T-helper 2 cell treated with Interferon-gamma antibody and Interleukin-4, amounts not matched to agents 100 ng/mL and 5 ng/mL, for 36 hours (primary cell): Measurements from ENCODE around the gene CNPY1. TPM values are rescaled to one million over a fixed set of nuclear protein-coding genes. Genes with fewer than 3 reads are reported as not detected.
"Not testable (repeated sequence)": the region's sequence is repeated elsewhere in the genome, so short reads cannot be mapped to it uniquely, and the experiment has no call there.

Experiments used
- intact Hi-C: fragments of 100-400 bp; cut with micrococcal nuclease; formaldehyde crosslinking; loops from one replicate; pipeline ENCODE4 v1.15.1; 2023
- total RNA-seq: library from RNA; stranded (reverse); gene quantifications from 2 replicates; pipeline ENCODE4 v1.2.3, GENCODE V29; 2022

The CNPY1 gene
- total RNA-seq, 1 donor from 2014 or later, result not detected

- intact Hi-C loops, result loop anchor here (5.0 kb wide), 2 partner anchors 67 to 157 kb away; no protein-coding TSS in a partner anchor
Observed at GRCh38 chr7:155533827-155534690, 12.3 kb downstream of the CNPY1 start.

- intact Hi-C loops, result loop anchor here (5.0 kb wide), 2 partner anchors 66 to 156 kb away; no protein-coding TSS in a partner anchor
Observed at GRCh38 chr7:155533120-155533826, 13.1 kb downstream of the CNPY1 start.

GRCh38 chr7:155532792-155533119, 13.6 kb downstream of the CNPY1 start:
- intact Hi-C loops, result loop anchor here (1.0 to 5.0 kb wide), 3 partner anchors 20 to 155 kb away; no protein-coding TSS in a partner anchor

- intact Hi-C loops, result loop anchor here (1.0 to 5.0 kb wide), 3 partner anchors 19 to 154 kb away; no protein-coding TSS in a partner anchor
Observed at GRCh38 chr7:155531681-155532080, 14.7 kb downstream of the CNPY1 start.

GRCh38 chr7:155530601-155531000, 15.8 kb downstream of the CNPY1 start:
- intact Hi-C loops, result loop anchor here (5.0 kb wide), 2 partner anchors 63 to 153 kb away; no protein-coding TSS in a partner anchor

- intact Hi-C loops, result loop anchor here (5.0 to 10.0 kb wide), 3 partner anchors 63 to 605 kb away; no protein-coding TSS in a partner anchor
Observed at GRCh38 chr7:155529845-155530244, 16.5 kb downstream of the CNPY1 start.

GRCh38 chr7:155529346-155529745, 17.0 kb downstream of the CNPY1 start:
- intact Hi-C loops, result loop anchor here (10.0 kb wide), 1 partner anchor 605 kb away; no protein-coding TSS in a partner anchor

- intact Hi-C loops, result loop anchor here (10.0 kb wide), 1 partner anchor 603 kb away; no protein-coding TSS in a partner anchor
Observed at GRCh38 chr7:155527664-155528063, 18.7 kb downstream of the CNPY1 start.

- intact Hi-C loops, result loop anchor here (10.0 kb wide), 1 partner anchor 601 kb away; no protein-coding TSS in a partner anchor
Observed at GRCh38 chr7:155526225-155526624, 20.1 kb downstream of the CNPY1 start.

GRCh38 chr7:155524018-155524556, 22.3 kb downstream of the CNPY1 start:
- intact Hi-C loops, result loop anchor here (10.0 kb wide), 1 partner anchor 599 kb away; no protein-coding TSS in a partner anchor

GRCh38 chr7:155523168-155523675, 23.1 kb downstream of the CNPY1 start:
- intact Hi-C loops, result loop anchor here (10.0 kb wide), 1 partner anchor 598 kb away; no protein-coding TSS in a partner anchor

GRCh38 chr7:155521743-155522398, 24.5 kb downstream of the CNPY1 start:
- intact Hi-C loops, result loop anchor here (10.0 kb wide), 1 partner anchor 597 kb away; no protein-coding TSS in a partner anchor

- intact Hi-C loops, result loop anchor here (10.0 kb wide), 1 partner anchor 596 kb away; no protein-coding TSS in a partner anchor
Observed at GRCh38 chr7:155521007-155521742, 25.2 kb downstream of the CNPY1 start.

GRCh38 chr7:155520114-155520513, 26.2 kb downstream of the CNPY1 start:
- intact Hi-C loops, result loop anchor here (10.0 kb wide), 1 partner anchor 595 kb away; no protein-coding TSS in a partner anchor

- intact Hi-C loops, result not testable (repeated sequence)
Observed at GRCh38 chr7:155519358-155519757, 27.0 kb downstream of the CNPY1 start.

- intact Hi-C loops, result no loop called here
Observed at GRCh38 chr7:155518633-155519032, 27.7 kb downstream of the CNPY1 start.

- intact Hi-C loops, result no loop called here
Observed at GRCh38 chr7:155517969-155518368, 28.4 kb downstream of the CNPY1 start.

GRCh38 chr7:155517452-155517851, 28.9 kb downstream of the CNPY1 start:
- intact Hi-C loops, result no loop called here

GRCh38 chr7:155516466-155516865, 29.9 kb downstream of the CNPY1 start:
- intact Hi-C loops, result no loop called here

GRCh38 chr7:155515318-155515717, 31.0 kb downstream of the CNPY1 start:
- intact Hi-C loops, result no loop called here
